Measurements from ENCODE around the gene ZNF512. TPM values are rescaled to one million over a fixed set of nuclear protein-coding genes. Genes with fewer than 3 reads are reported as not detected.
"Not testable (repeated sequence)": the region's sequence is repeated elsewhere in the genome, so short reads cannot be mapped to it uniquely, and the experiment has no call there.

Gene ZNF512
- polyA plus RNA-seq, 2 of the 4 experiments (the other 2 are of a cell fraction), result 25.3 to 55.4 TPM

- DNase-seq (ENCODE audit: low read depth in 1 of 2, low spot score in 1 of 2); H3K4me1 ChIP-seq; FAIRE-seq; ATAC-seq; H3K9me3 ChIP-seq; H3K4me2 ChIP-seq; POLR2A ChIA-PET; H3K27ac ChIP-seq; H3K4me3 ChIP-seq: not testable (repeated sequence)
- 71% methylated on average over 4 of the region's 6 CpGs for WGBS (ENCODE audit: missing lambda C conversion rate)
- CTCF ChIA-PET, result interaction anchor here (1.1 kb wide), 1 partner anchor 10 kb away, joined by 4 read pairs; no protein-coding TSS in a partner anchor
Observed at GRCh38 chr2:27538839-27539450, 43.9 kb upstream of the ZNF512 start.

GRCh38 chr2:27539649-27540048, 43.2 kb upstream of the ZNF512 start:
- CTCF ChIA-PET, result not testable (repeated sequence)

GRCh38 chr2:27544143-27544821, 38.6 kb upstream of the ZNF512 start:
- TF ChIP-seq POLR2A (IDR thresholded peaks at IDR 0.05; ENCODE audit: low read length), result no peak
- TF ChIP-seq USF2 (IDR thresholded peaks at IDR 0.05), result no peak
- TF ChIP-seq PHF8 (IDR thresholded peaks at IDR 0.05; ENCODE audit: borderline replicate concordance, low read depth), result no peak
- no peak for TF ChIP-seq CBX2 (IDR thresholded peaks at IDR 0.05; ENCODE audit: borderline replicate concordance, low read depth)
- TF ChIP-seq HOXB5 (CRISPR knock-in tag; IDR thresholded peaks at IDR 0.05), result no peak
- TF ChIP-seq NFE2L2 (conservative IDR thresholded peaks at IDR 0.05; ENCODE audit: low read length), result no peak
- no peak for TF ChIP-seq RAD21 (conservative IDR thresholded peaks at IDR 0.05 in 1 of 2, IDR thresholded peaks at IDR 0.05 in 1 of 2)
- no peak for TF ChIP-seq ZC3H11A (IDR thresholded peaks at IDR 0.05)
- TF ChIP-seq CHD2 (IDR thresholded peaks at IDR 0.05; ENCODE audit: low read length, partially characterized antibody), result no peak
- TF ChIP-seq ZSCAN20 (CRISPR knock-in tag; IDR thresholded peaks at IDR 0.05), result no peak
- Histone ChIP-seq H3K4me1 (no peaks in the 10 kb centered on the region), H3K9me3 (no peaks in the 10 kb centered on the region), H3K4me3 (no peak overlapping the region), H3K4me2 (no peak overlapping the region), H3K27ac (no peak overlapping the region)
- ChIA-PET POLR2A (no interaction called here), CTCF (no interaction called here)
- DNase-seq (ENCODE audit: low read depth in 1 of 2, low spot score in 1 of 2) (no peak), ATAC-seq (no peak), FAIRE-seq (no peak)
- 84% methylated on average over 6 of the region's 6 CpGs for WGBS (ENCODE audit: missing lambda C conversion rate)

More at GRCh38 chr2:27539649-27540048, 43.2 kb upstream of the ZNF512 start:
- DNase-seq (ENCODE audit: low read depth in 1 of 2, low spot score in 1 of 2); FAIRE-seq; H3K4me2 ChIP-seq; H3K27ac ChIP-seq; POLR2A ChIA-PET; H3K4me1 ChIP-seq; H3K4me3 ChIP-seq; H3K9me3 ChIP-seq; ATAC-seq: not testable (repeated sequence)
- WGBS (ENCODE audit: missing lambda C conversion rate), result 73% methylated on average over 2 of the region's 35 CpGs

- WGBS (ENCODE audit: missing lambda C conversion rate), result 57% methylated on average over 5 of the region's 5 CpGs
- ATAC-seq, result no peak
- TF ChIP-seq ZFP36 (IDR thresholded peaks at IDR 0.05; ENCODE audit: borderline replicate concordance, partially characterized antibody), result peak; percentile 67
- peak; percentile 40; the same call in 1 of the 2 replicates for TF ChIP-seq KDM1A (IDR thresholded peaks at IDR 0.05; ENCODE audit: low read depth)
- TF ChIP-seq RARB (CRISPR knock-in tag; IDR thresholded peaks at IDR 0.05), result no peak
- no peak for TF ChIP-seq ZNF302 (CRISPR knock-in tag; IDR thresholded peaks at IDR 0.05)
- no peaks in the 10 kb centered on the region for H3K9me3 ChIP-seq
- POLR2A ChIA-PET, result no interaction called here
- peaks cover 6% of the 10 kb centered on the region; the same call in 2 of the 3 replicates for H3K4me1 ChIP-seq
- CTCF ChIA-PET, result interaction anchor here (1.0 kb wide), 1 partner anchor 8 kb away, joined by 3 read pairs; no protein-coding TSS in a partner anchor
- no peak for FAIRE-seq
- no peak overlapping the region for H3K4me3 ChIP-seq
- no peak for DNase-seq (ENCODE audit: low read depth in 1 of 2, low spot score in 1 of 2)
- H3K4me2 ChIP-seq, result no peak overlapping the region
- H3K27ac ChIP-seq, result no peak overlapping the region
Observed at GRCh38 chr2:27545348-27546141, 37.3 kb upstream of the ZNF512 start.
